MM.1S (cell line): ENCODE results near the gene MAPKAPK3.

Source experiments
- DNase-seq: peaks from one replicate; pipeline ENCODE4 v3.0.0-alpha.2; 2015
- H2AFZ ChIP-seq: fragments of 300-600 bp; sonication (generic); 2 replicates; pipeline ENCODE4 v1.6.0; 2016; ENCODE audit warnings: antibody characterized with exemption, low read length
- H3F3A ChIP-seq: fragments of 300-600 bp; sonication (generic); 2 replicates; pipeline ENCODE4 v1.6.1; 2016; ENCODE audit warnings: mild to moderate bottlenecking, antibody characterized with exemption, low read length, moderate library complexity, mixed read lengths; ENCODE audit not compliant: insufficient read depth
- H3K27ac ChIP-seq: fragments of 300-600 bp; sonication (generic); 2 replicates; pipeline ENCODE4 v1.5.1; 2016; ENCODE audit warnings: mild to moderate bottlenecking, low read length
- H3K27me3 ChIP-seq: fragments of 300-600 bp; sonication (generic); replicated peaks from 2 replicates; pipeline ENCODE4 v1.6.0; 2016; ENCODE audit warnings: low read length; ENCODE audit not compliant: insufficient read depth
- H3K36me3 ChIP-seq: fragments of 300-600 bp; sonication (generic); replicated peaks from 2 replicates; pipeline ENCODE4 v1.6.1; 2016; ENCODE audit warnings: mild to moderate bottlenecking, low read length, mixed read lengths; ENCODE audit not compliant: insufficient read depth
- H3K4me1 ChIP-seq: fragments of 300-600 bp; sonication (generic); 2 replicates; pipeline ENCODE4 v1.6.1; 2016; ENCODE audit warnings: low read length, mixed read lengths
- H3K4me2 ChIP-seq: fragments of 300-600 bp; sonication (generic); 2 replicates; pipeline ENCODE4 v1.6.0; 2016; ENCODE audit warnings: low read depth, low read length
- H3K4me3 ChIP-seq: fragments of 300-600 bp; sonication (generic); 2 replicates; pipeline ENCODE4 v1.5.1; 2016; ENCODE audit warnings: low read length, mixed read lengths
- H3K79me2 ChIP-seq: fragments of 300-600 bp; sonication (generic); 2 replicates; pipeline ENCODE4 v1.6.1; 2016; ENCODE audit warnings: mixed run types, low read length, mixed read lengths
- H3K9ac ChIP-seq: fragments of 300-600 bp; sonication (generic); 2 replicates; pipeline ENCODE4 v1.6.1; 2016; ENCODE audit warnings: low read length, mixed read lengths
- H3K9me2 ChIP-seq: fragments of 300-600 bp; sonication (generic); replicated peaks from 2 replicates; pipeline ENCODE4 v1.6.1; 2016; ENCODE audit warnings: mild to moderate bottlenecking, low read length, mixed read lengths; ENCODE audit not compliant: insufficient read depth
- H3K9me3 ChIP-seq: fragments of 300-600 bp; sonication (generic); replicated peaks from 2 replicates; pipeline ENCODE4 v1.6.1; 2016; ENCODE audit warnings: mild to moderate bottlenecking, low read length, mixed read lengths; ENCODE audit not compliant: insufficient read depth
- H4K20me1 ChIP-seq: fragments of 300-600 bp; sonication (generic); 2 replicates; pipeline ENCODE4 v1.6.1; 2016; ENCODE audit warnings: mild to moderate bottlenecking, low read length, moderate library complexity, mixed read lengths; ENCODE audit not compliant: insufficient read depth
- CTCF ChIP-seq: fragments of 300-600 bp; sonication (generic); IDR thresholded peaks from 2 replicates; pipeline ENCODE4 v1.5.1; 2016; ENCODE audit warnings: antibody characterized with exemption, low read length, mixed read lengths
- EZH2 ChIP-seq: fragments of 300-600 bp; sonication (generic); optimal IDR thresholded peaks from 2 replicates; pipeline ENCODE3; 2017; ENCODE audit warnings: low read depth, mild to moderate bottlenecking, antibody characterized with exemption, low read length, mixed read lengths
- EZH2phosphoT487 ChIP-seq: fragments of 300-600 bp; sonication (generic); IDR thresholded peaks from 2 replicates; pipeline ENCODE4 v1.6.1; 2018; ENCODE audit warnings: antibody characterized with exemption, low read length

MAPKAPK3 gene

DNA sequence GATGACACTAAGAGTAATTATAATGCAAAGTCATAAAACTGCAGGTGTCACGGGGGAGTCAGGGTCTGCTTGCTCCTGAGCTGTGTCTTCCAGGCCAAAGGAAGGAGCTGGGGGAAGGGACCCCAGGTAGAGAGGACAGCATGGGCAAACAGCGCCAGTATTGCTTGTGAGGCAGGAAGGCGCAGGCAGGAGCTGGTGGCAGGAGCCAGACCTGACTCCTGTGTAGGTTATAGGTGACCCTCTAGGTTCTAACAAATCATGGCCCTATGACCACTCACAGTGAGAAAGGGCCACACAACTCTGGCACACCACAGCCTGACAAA is 7.2 kb upstream of the MAPKAPK3 start:
- H3K9me3 ChIP-seq = no peaks in the 10 kb centered on the region
- no peaks in the 10 kb centered on the region for H3K27me3 ChIP-seq
- DNase-seq = no peak
- H3K9ac ChIP-seq = no peak overlapping the region
- H3K4me1 ChIP-seq = peaks cover 25% of the 10 kb centered on the region
- no peak overlapping the region for H3K4me3 ChIP-seq
- no peaks in the 10 kb centered on the region for H3K36me3 ChIP-seq
- H2AFZ ChIP-seq = no peak overlapping the region
- TF ChIP-seq CTCF (no peak), EZH2 (no peak), EZH2phosphoT487 (no peak)
- no peaks in the 10 kb centered on the region for H4K20me1 ChIP-seq
- H3K4me2 ChIP-seq = no peak overlapping the region
- no peaks in the 10 kb centered on the region for H3K79me2 ChIP-seq
- H3K9me2 ChIP-seq = no peaks in the 10 kb centered on the region
- H3F3A ChIP-seq = peaks cover 14% of the 10 kb centered on the region; the same call in 1 of the 2 replicates
- H3K27ac ChIP-seq = no peak overlapping the region

- Histone ChIP-seq H3K27ac (no peak overlapping the region), H3K4me2 (no peak overlapping the region; the same call in 1 of the 2 replicates), H3K36me3 (no peaks in the 10 kb centered on the region), H3K9ac (no peak overlapping the region), H3K27me3 (no peaks in the 10 kb centered on the region), H4K20me1 (no peaks in the 10 kb centered on the region), H3K4me3 (no peak overlapping the region), H3K9me3 (no peaks in the 10 kb centered on the region), H3K9me2 (no peaks in the 10 kb centered on the region), H2AFZ (no peak overlapping the region), H3K4me1 (peaks cover 18% of the 10 kb centered on the region), H3K79me2 (no peaks in the 10 kb centered on the region), H3F3A (peaks cover 14% of the 10 kb centered on the region; the same call in 1 of the 2 replicates)
- TF ChIP-seq EZH2 (no peak), EZH2phosphoT487 (no peak), CTCF (no peak)
- no peak for DNase-seq
Measured at GRCh38 chr3:50610181-50610971, 6.6 kb upstream of the MAPKAPK3 start.

- DNase-seq = no peak
- H3K9ac ChIP-seq = peak overlapping the region; percentile 53; the same call in 1 of the 2 replicates
- no peaks in the 10 kb centered on the region for H3K9me3 ChIP-seq
- no peak overlapping the region for H3K27ac ChIP-seq
- TF ChIP-seq EZH2 = no peak
- no peak for TF ChIP-seq EZH2phosphoT487
- no peak for TF ChIP-seq CTCF
- peak overlapping the region; percentile 76 for H3K4me3 ChIP-seq
- H3K79me2 ChIP-seq = no peaks in the 10 kb centered on the region
- H3K36me3 ChIP-seq = no peaks in the 10 kb centered on the region
- peaks cover 14% of the 10 kb centered on the region; the same call in 1 of the 2 replicates for H3F3A ChIP-seq
- H2AFZ ChIP-seq = peak overlapping the region; percentile 96
- H3K27me3 ChIP-seq = no peaks in the 10 kb centered on the region
- H3K4me2 ChIP-seq = peak overlapping the region; percentile 99
- no peaks in the 10 kb centered on the region for H3K9me2 ChIP-seq
- no peaks in the 10 kb centered on the region for H4K20me1 ChIP-seq
- peaks cover 18% of the 10 kb centered on the region for H3K4me1 ChIP-seq
Measured at GRCh38 chr3:50610992-50611463, 5.9 kb upstream of the MAPKAPK3 start.
